OCI-LY7 (cell line): ENCODE results near the gene TMEM53. TPM values are rescaled to one million over a fixed set of nuclear protein-coding genes. Genes with fewer than 3 reads are reported as not detected.

ENCODE experiments used
- BruUV-seq: library from RNA; stranded (reverse); fragments of 400-500 nt; replicated peaks from 2 replicates; lab custom pipeline; 2021; lab: Mats Ljungman, UMichigan
- CTCF ChIA-PET: fragments of 300-600 bp; sonication (Branson Sonifier 250); formaldehyde crosslinking; loops from one replicate; lab custom pipeline; 2022; ENCODE audit warnings: antibody characterized with exemption; ENCODE audit not compliant: unreplicated experiment; lab: Charles Lee
- POLR2A ChIA-PET: fragments of 300-600 bp; sonication (Branson Sonifier 250); formaldehyde crosslinking; loops from one replicate; lab custom pipeline; 2022; ENCODE audit warnings: antibody characterized with exemption; lab: Charles Lee
- DNase-seq: peaks from one replicate; pipeline ENCODE4 v3.0.0-alpha.2; 2015; ENCODE audit warnings: low spot score
- H2AFZ ChIP-seq: fragments of 200-600 bp; sonication (generic), shearing (Covaris generic); 2 replicates; pipeline ENCODE4 v1.6.1; 2014; ENCODE audit warnings: mild to moderate bottlenecking, antibody characterized with exemption, low read length, moderate library complexity
- H3K27ac ChIP-seq: fragments of 200-600 bp; sonication (generic); 2 replicates; pipeline ENCODE4 v1.5.1; 2014; ENCODE audit warnings: mixed run types, low read depth, mild to moderate bottlenecking, moderate library complexity, low read length, inconsistent platforms; ENCODE audit not compliant: poor library complexity, severe bottlenecking
- H3K36me3 ChIP-seq: fragments of 200-600 bp; sonication (generic); 2 replicates; pipeline ENCODE4 v1.6.1; 2014; ENCODE audit warnings: mild to moderate bottlenecking, antibody characterized with exemption, low read length, moderate library complexity, mixed read lengths; ENCODE audit not compliant: insufficient read depth
- H3K4me1 ChIP-seq: fragments of 200-600 bp; sonication (generic); 2 replicates; pipeline ENCODE4 v1.5.1; 2014; ENCODE audit warnings: mild to moderate bottlenecking, low read length; ENCODE audit not compliant: insufficient read depth, poor library complexity, severe bottlenecking
- H3K4me2 ChIP-seq: fragments of 200-600 bp; sonication (generic); 2 replicates; pipeline ENCODE4 v1.6.1; 2014; ENCODE audit warnings: mild to moderate bottlenecking, low read length
- H3K4me3 ChIP-seq: fragments of 200-600 bp; sonication (generic); 2 replicates; pipeline ENCODE4 v1.5.1; 2014; ENCODE audit warnings: mild to moderate bottlenecking, low read depth, low read length; ENCODE audit not compliant: poor library complexity, severe bottlenecking
- H3K79me2 ChIP-seq: fragments of 200-600 bp; sonication (generic); 2 replicates; pipeline ENCODE4 v1.6.1; 2016; ENCODE audit warnings: low read depth, mild to moderate bottlenecking, low read length, moderate library complexity, mixed read lengths; ENCODE audit not compliant: insufficient read depth
- H3K9me2 ChIP-seq: fragments of 200-600 bp; sonication (generic); 2 replicates; pipeline ENCODE4 v1.6.1; 2016; ENCODE audit warnings: mild to moderate bottlenecking, low read length, mixed read lengths; ENCODE audit not compliant: insufficient read depth
- H3K9me3 ChIP-seq: fragments of 200-600 bp; sonication (generic); 2 replicates; pipeline ENCODE4 v1.6.1; 2014; ENCODE audit warnings: mild to moderate bottlenecking, mixed run types, low read length, mixed read lengths
- H4K20me1 ChIP-seq: fragments of 200-600 bp; sonication (generic); 2 replicates; pipeline ENCODE4 v1.6.1; 2014; ENCODE audit warnings: mild to moderate bottlenecking, antibody characterized with exemption, low read length, moderate library complexity, mixed read lengths; ENCODE audit not compliant: insufficient read depth
- EZH2phosphoT487 ChIP-seq: fragments of 200-600 bp; sonication (generic); IDR thresholded peaks from 2 replicates; pipeline ENCODE4 v1.6.1; 2018; ENCODE audit warnings: low read depth, borderline replicate concordance, mild to moderate bottlenecking, mixed run types, antibody characterized with exemption, low read length, moderate library complexity, mixed read lengths
- intact Hi-C: fragments of 100-400 bp; cut with micrococcal nuclease; formaldehyde crosslinking; loops from one replicate; pipeline ENCODE4 v1.10.0; 2022; ENCODE audit not compliant: unreplicated experiment
- total RNA-seq, 2 experiments: library from RNA; depleted of rRNA in 1 of 2; stranded (reverse); fragments of >200 nt in 1 of 2; shearing (Covaris generic) in 1 of 2; gene quantifications; 2 replicates each; pipeline ENCODE4 v1.2.3, GENCODE V29; 2014 to 2022
- TF ChIP-seq, protein P1 (sequence below): fragments of 200-600 bp; sonication (generic); conservative IDR thresholded peaks from 2 replicates; pipeline ENCODE4 v1.5.1; 2014; ENCODE audit warnings: mild to moderate bottlenecking, antibody characterized with exemption, low read length, moderate library complexity, mixed read lengths

TMEM53 gene
- total RNA-seq, 2 experiments from 2014 or later = 6.6 to 8.1 TPM

GRCh38 chr1:44655609-44656008 is 18.7 kb downstream of the TMEM53 start:
- peak; percentile 45 for DNase-seq
- CTCF ChIA-PET = interaction anchor here (0.6 kb wide), 1 partner anchor 9 kb away, joined by 3 read pairs; no protein-coding TSS in a partner anchor
- POLR2A ChIA-PET = interaction anchor here (0.6 kb wide), 1 partner anchor 1040 kb away, joined by 5 read pairs; no protein-coding TSS in a partner anchor
- Histone ChIP-seq H3K36me3 (peaks cover 12% of the 10 kb centered on the region), H3K9me3 (no peaks in the 10 kb centered on the region), H3K79me2 (no peaks in the 10 kb centered on the region), H3K4me1 (no peaks in the 10 kb centered on the region), H3K9me2 (no peaks in the 10 kb centered on the region), H4K20me1 (no peaks in the 10 kb centered on the region), H3K4me2 (no peak overlapping the region), H3K4me3 (no peak overlapping the region), H2AFZ (no peak overlapping the region), H3K27ac (no peak overlapping the region)
- no peak for TF ChIP-seq EZH2phosphoT487
- TF ChIP-seq, protein P1, sequence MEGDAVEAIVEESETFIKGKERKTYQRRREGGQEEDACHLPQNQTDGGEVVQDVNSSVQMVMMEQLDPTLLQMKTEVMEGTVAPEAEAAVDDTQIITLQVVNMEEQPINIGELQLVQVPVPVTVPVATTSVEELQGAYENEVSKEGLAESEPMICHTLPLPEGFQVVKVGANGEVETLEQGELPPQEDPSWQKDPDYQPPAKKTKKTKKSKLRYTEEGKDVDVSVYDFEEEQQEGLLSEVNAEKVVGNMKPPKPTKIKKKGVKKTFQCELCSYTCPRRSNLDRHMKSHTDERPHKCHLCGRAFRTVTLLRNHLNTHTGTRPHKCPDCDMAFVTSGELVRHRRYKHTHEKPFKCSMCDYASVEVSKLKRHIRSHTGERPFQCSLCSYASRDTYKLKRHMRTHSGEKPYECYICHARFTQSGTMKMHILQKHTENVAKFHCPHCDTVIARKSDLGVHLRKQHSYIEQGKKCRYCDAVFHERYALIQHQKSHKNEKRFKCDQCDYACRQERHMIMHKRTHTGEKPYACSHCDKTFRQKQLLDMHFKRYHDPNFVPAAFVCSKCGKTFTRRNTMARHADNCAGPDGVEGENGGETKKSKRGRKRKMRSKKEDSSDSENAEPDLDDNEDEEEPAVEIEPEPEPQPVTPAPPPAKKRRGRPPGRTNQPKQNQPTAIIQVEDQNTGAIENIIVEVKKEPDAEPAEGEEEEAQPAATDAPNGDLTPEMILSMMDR = peak; percentile 86
- no TSS peak for BruUV-seq
- intact Hi-C loops = loop anchor here (1.0 to 10.0 kb wide), 2 partner anchors 60 to 281 kb away; no protein-coding TSS in a partner anchor

DNA sequence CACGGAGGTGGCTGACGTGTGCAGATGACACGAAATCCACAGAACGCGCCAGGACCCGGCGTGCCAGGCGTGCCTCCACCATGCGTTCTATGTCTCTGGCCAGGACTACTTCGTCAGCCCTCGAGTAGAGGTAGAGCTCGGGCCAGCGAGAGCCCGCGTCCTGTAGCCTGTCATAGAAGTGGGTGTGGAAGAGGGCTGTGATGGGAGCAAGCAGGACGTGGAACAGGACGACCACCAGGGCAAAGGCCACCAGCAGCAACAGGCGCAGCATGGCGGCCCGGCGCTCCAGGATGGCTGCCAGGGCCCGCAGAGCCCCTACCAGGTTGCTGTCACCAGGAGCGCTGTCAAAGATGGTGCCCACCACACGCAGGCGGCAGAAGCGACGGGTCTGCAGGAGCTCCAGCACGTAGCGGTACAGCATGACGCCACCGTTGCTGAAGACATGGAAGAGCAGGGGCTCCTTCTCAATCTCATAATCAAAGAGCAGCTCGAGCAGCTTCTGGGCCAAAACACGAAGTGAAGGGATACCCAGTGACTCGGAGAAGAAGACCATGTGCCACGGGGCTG is 19.6 kb downstream of the TMEM53 start:
- H3K79me2 ChIP-seq = no peaks in the 10 kb centered on the region
- H3K9me2 ChIP-seq = no peaks in the 10 kb centered on the region
- peaks cover 21% of the 10 kb centered on the region for H3K36me3 ChIP-seq
- CTCF ChIA-PET = no interaction called here
- POLR2A ChIA-PET = no interaction called here
- TF ChIP-seq, protein P1 = no peak
- no peak for TF ChIP-seq EZH2phosphoT487
- H3K4me2 ChIP-seq = no peak overlapping the region
- no peak overlapping the region for H3K4me3 ChIP-seq
- intact Hi-C loops = loop anchor here (1.0 to 10.0 kb wide), 2 partner anchors 61 to 280 kb away; no protein-coding TSS in a partner anchor
- no peak overlapping the region for H2AFZ ChIP-seq
- no peaks in the 10 kb centered on the region for H4K20me1 ChIP-seq
- no TSS peak for BruUV-seq
- no peak overlapping the region for H3K27ac ChIP-seq
- no peaks in the 10 kb centered on the region for H3K9me3 ChIP-seq
- H3K4me1 ChIP-seq = no peaks in the 10 kb centered on the region
- no peak for DNase-seq
